HG03060 (cell line): ENCODE results near the gene GSG1.

Source experiments
- ATAC-seq: cut with Tn5 transposase; IDR thresholded peaks from one replicate; pipeline ENCODE4 v1.9.1; 2021; ENCODE audit warnings: low read depth, moderate number of reproducible peaks; ENCODE audit not compliant: unreplicated experiment

The GSG1 gene

GRCh38 chr12:13103391-13104033 is at the start of gene GSG1:
Gene GSG1, minus strand, starts transcription at chr12:13103667. Its CDS starts 155 bp downstream, at chr12:13103512.
- ATAC-seq = no peak

GRCh38 chr12:13153180-13153579 is 49.7 kb upstream of the GSG1 start:
- no peak for ATAC-seq

- no peak for ATAC-seq
These were observed 49.3 kb upstream of the GSG1 start for GRCh38 chr12:13152756-13153155.

- ATAC-seq = no peak
These were observed 48.8 kb upstream of the GSG1 start for GRCh38 chr12:13152281-13152680.

GRCh38 chr12:13149411-13149810 is 45.9 kb upstream of the GSG1 start:
- ATAC-seq = no peak

- ATAC-seq = no peak
These were observed 45.0 kb upstream of the GSG1 start for GRCh38 chr12:13148485-13148847.

- no peak for ATAC-seq
These were observed 44.4 kb upstream of the GSG1 start for GRCh38 chr12:13147688-13148484.

GRCh38 chr12:13146336-13146938 is 43.0 kb upstream of the GSG1 start:
- ATAC-seq = no peak

GRCh38 chr12:13144266-13144828 is 40.9 kb upstream of the GSG1 start:
- no peak for ATAC-seq

GRCh38 chr12:13142747-13143146 is 39.3 kb upstream of the GSG1 start:
- ATAC-seq = no peak

- no peak for ATAC-seq
These were observed 38.2 kb upstream of the GSG1 start for GRCh38 chr12:13141686-13142085.

GRCh38 chr12:13135371-13136178 is 32.1 kb upstream of the GSG1 start:
- no peak for ATAC-seq

- no peak for ATAC-seq
These were observed 30.4 kb upstream of the GSG1 start for GRCh38 chr12:13133886-13134285.

- ATAC-seq = no peak
These were observed 27.5 kb upstream of the GSG1 start for GRCh38 chr12:13130981-13131380.

- no peak for ATAC-seq
These were observed 25.0 kb upstream of the GSG1 start for GRCh38 chr12:13128291-13128965.

- no peak for ATAC-seq
These were observed 24.0 kb upstream of the GSG1 start for GRCh38 chr12:13127444-13127843.

GRCh38 chr12:13126494-13126893 is 23.0 kb upstream of the GSG1 start:
- ATAC-seq = no peak

- no peak for ATAC-seq
These were observed 22.5 kb upstream of the GSG1 start for GRCh38 chr12:13125996-13126395.

GRCh38 chr12:13124656-13125505 is 21.4 kb upstream of the GSG1 start:
- no peak for ATAC-seq
